ENCODE data around the gene WDCP.

DNA sequence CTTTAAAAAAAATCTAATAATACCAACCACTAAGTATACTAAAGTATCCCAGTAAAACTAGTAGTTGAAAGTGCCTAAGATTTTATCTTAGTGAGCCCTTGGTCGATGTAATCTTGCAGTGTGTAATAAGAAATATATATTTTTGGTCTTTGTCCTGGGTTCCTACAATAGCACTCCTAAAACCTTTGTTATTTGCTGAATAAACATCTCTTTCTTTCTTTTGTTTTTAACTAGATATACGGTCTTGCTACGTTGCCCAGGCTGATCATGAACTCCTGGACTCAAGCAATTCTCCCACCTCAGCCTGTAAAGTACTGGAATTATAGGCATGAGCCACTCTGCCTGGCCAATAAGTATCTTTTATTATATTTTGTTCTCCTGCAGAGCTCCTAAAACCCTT lies 39.8 kb upstream of the WDCP start:
- TF ChIP-seq, protein P1, sequence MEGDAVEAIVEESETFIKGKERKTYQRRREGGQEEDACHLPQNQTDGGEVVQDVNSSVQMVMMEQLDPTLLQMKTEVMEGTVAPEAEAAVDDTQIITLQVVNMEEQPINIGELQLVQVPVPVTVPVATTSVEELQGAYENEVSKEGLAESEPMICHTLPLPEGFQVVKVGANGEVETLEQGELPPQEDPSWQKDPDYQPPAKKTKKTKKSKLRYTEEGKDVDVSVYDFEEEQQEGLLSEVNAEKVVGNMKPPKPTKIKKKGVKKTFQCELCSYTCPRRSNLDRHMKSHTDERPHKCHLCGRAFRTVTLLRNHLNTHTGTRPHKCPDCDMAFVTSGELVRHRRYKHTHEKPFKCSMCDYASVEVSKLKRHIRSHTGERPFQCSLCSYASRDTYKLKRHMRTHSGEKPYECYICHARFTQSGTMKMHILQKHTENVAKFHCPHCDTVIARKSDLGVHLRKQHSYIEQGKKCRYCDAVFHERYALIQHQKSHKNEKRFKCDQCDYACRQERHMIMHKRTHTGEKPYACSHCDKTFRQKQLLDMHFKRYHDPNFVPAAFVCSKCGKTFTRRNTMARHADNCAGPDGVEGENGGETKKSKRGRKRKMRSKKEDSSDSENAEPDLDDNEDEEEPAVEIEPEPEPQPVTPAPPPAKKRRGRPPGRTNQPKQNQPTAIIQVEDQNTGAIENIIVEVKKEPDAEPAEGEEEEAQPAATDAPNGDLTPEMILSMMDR (conservative IDR thresholded peaks at IDR 0.05; ENCODE audit: low read depth, low read length): no peak
- TF ChIP-seq EZH2phosphoT487 (IDR thresholded peaks at IDR 0.05; ENCODE audit: borderline replicate concordance, low read length): no peak
- no peak for TF ChIP-seq EZH2 (IDR thresholded peaks at IDR 0.05; ENCODE audit: low read length, unreplicated experiment)
